K562 (cell line): ENCODE measurements around the gene RPS6KL1.

ENCODE experiments used
- ATF7 ChIP-seq: fragments of 450-650 bp; IDR thresholded peaks from 2 replicates; pipeline ENCODE4 v1.7.1; 2014; ENCODE audit warnings: mild to moderate bottlenecking, moderate library complexity
- BCOR ChIP-seq: fragments of 450-650 bp; IDR thresholded peaks from 2 replicates; pipeline ENCODE4 v1.6.1; 2016
- CREB1 ChIP-seq, 2 experiments: sonication (generic) in 1 of 2; formaldehyde crosslinking in 1 of 2; IDR thresholded peaks; 2 replicates each; pipeline versions ENCODE4 v1.6.1 to v1.8.0; 2012 to 2022; ENCODE audit warnings: inconsistent platforms in 1 of 2, mild to moderate bottlenecking in 1 of 2, missing genetic modification reagents in 1 of 2, moderate library complexity in 1 of 2
- FOSL1 ChIP-seq: fragments of 200-800 bp; sonication (Bioruptor generic); conservative IDR thresholded peaks from 2 replicates; pipeline ENCODE4 v1.6.1; 2016; ENCODE audit warnings: missing genetic modification characterization, missing compliant biosample characterization
- KLF13 ChIP-seq: fragments of 450-650 bp; IDR thresholded peaks from 2 replicates; pipeline ENCODE4 v1.6.1; 2016; ENCODE audit warnings: missing genetic modification characterization, low read depth, mild to moderate bottlenecking, missing compliant biosample characterization, moderate library complexity, borderline replicate concordance
- NONO ChIP-seq, 2 experiments: fragments of 200-400 bp in 1 of 2; fragments of 450-650 bp in 1 of 2; formaldehyde crosslinking in 1 of 2; IDR thresholded peaks; 2 replicates each; pipeline ENCODE4 v1.6.1; 2017; ENCODE audit warnings: low read depth in 2 of 2, mild to moderate bottlenecking in 2 of 2, moderate library complexity in 2 of 2, low read length in 1 of 2
- SIN3A ChIP-seq, 2 experiments: fragments of 150-350 bp in 1 of 2; IDR thresholded peaks; 2 replicates each; pipeline ENCODE4 v1.6.1; 2011 to 2016; ENCODE audit warnings: borderline replicate concordance in 2 of 2, low read depth in 2 of 2, low read length in 2 of 2, mild to moderate bottlenecking in 2 of 2, moderate library complexity in 2 of 2; ENCODE audit not compliant: control insufficient read depth in 1 of 2
- TOE1 ChIP-seq, 2 experiments: fragments of 450-650 bp in 1 of 2; sonication (generic) in 1 of 2; formaldehyde crosslinking in 1 of 2; IDR thresholded peaks; 2 replicates each; pipeline versions ENCODE4 v1.7.1 to v1.8.0; 2016 to 2022; ENCODE audit warnings: borderline replicate concordance in 2 of 2, mild to moderate bottlenecking in 2 of 2, antibody characterized with exemption in 1 of 2, inconsistent platforms in 1 of 2, low read depth in 1 of 2, missing genetic modification reagents in 1 of 2, moderate library complexity in 1 of 2
- ZBTB7A ChIP-seq: IDR thresholded peaks from 2 replicates; pipeline ENCODE4 v1.6.1; 2011; ENCODE audit warnings: low read depth, mild to moderate bottlenecking, low read length, moderate library complexity, borderline replicate concordance; ENCODE audit not compliant: control insufficient read depth
- ZNF3 ChIP-seq: fragments of 250-450 bp; sonication (Bioruptor Pico); IDR thresholded peaks from 2 replicates; pipeline ENCODE4 v1.5.0; 2021; ENCODE audit warnings: mild to moderate bottlenecking, moderate library complexity
- TF ChIP-seq, protein P1 (sequence below): IDR thresholded peaks from 2 replicates; pipeline ENCODE4 v1.6.1; 2011; ENCODE audit warnings: borderline replicate concordance, low read depth, mild to moderate bottlenecking, moderate library complexity, low read length; ENCODE audit not compliant: insufficient read depth, poor library complexity, severe bottlenecking
- TF ChIP-seq, protein P2 (sequence below), 3 experiments: IDR thresholded peaks in 2 of 3; conservative IDR thresholded peaks in 1 of 3; 2 replicates each; pipeline ENCODE4 v1.5.1; 2011 to 2012; ENCODE audit warnings: low read length in 3 of 3, mild to moderate bottlenecking in 3 of 3, control low read depth in 2 of 3, improper control_type of control experiment in 1 of 3, inconsistent platforms in 1 of 3, low read depth in 1 of 3, mixed read lengths in 1 of 3, moderate library complexity in 1 of 3; ENCODE audit not compliant: insufficient read depth in 2 of 3
- TF ChIP-seq, protein P3 (sequence below): sonication (generic); formaldehyde crosslinking; IDR thresholded peaks from 2 replicates; pipeline ENCODE4 v1.8.1; 2023; ENCODE audit warnings: mild to moderate bottlenecking, missing genetic modification reagents
- TF ChIP-seq, protein P4 (sequence below): IDR thresholded peaks from 3 replicates; pipeline ENCODE4 v1.6.1; 2011; ENCODE audit warnings: borderline replicate concordance, mild to moderate bottlenecking, moderate library complexity; ENCODE audit not compliant: insufficient read length; ENCODE audit errors: extremely low read depth

DNA sequence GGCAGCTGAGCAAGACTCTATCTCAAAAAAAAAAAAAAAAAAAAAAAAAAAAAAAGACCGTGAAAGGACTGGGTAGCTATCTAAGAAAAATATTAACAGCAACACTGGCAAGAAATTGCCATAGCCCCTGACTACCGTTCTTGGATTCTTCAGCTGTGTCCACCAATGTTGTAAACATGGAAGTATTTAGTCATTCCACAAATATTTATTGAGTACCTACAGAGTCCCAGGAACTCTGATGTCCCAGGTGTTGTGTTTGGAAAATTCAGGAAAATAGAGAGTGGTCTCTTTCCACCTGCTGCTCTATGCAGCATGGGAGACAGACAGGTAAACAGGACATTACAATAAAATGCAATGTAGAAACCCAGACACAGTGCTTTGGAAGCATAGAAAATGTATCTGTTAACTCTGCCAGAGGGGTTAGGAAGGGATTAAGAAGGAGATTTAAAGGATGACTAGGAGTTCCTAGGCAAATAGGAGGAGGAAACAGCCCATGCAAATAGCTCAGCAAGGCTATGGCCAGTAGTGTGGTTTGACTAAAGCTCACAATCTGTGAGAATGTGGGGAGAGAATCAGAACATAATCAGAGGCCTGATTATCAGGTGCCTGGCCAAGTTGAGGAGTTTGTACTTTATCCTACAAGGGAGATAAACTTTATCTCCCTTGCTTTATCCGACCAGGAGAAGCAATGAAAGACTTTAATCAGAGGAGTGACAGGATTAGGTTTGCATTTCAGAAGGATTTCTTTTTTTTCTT, 43.5 kb downstream of the RPS6KL1 start:
- TF ChIP-seq BCOR (no peak), ZBTB7A (no peak), FOSL1 (tag) (no peak), ZNF3 (CRISPR knock-in tag) (no peak), CREB1 (IDR thresholded peaks at IDR 0.05) (no peak), CREB1 (CRISPR knock-in tag; IDR thresholded peaks at IDR 0.05) (no peak), TOE1 (IDR thresholded peaks at IDR 0.05; ENCODE audit: borderline replicate concordance) (no peak), TOE1 (CRISPR knock-in tag; IDR thresholded peaks at IDR 0.05; ENCODE audit: borderline replicate concordance, low read depth) (no peak), ATF7 (no peak), SIN3A (IDR thresholded peaks at IDR 0.05; ENCODE audit: borderline replicate concordance in 2 of 2, control insufficient read depth in 1 of 2, low read depth in 2 of 2, low read length in 2 of 2) (no peak), KLF13 (tag) (no peak), NONO (IDR thresholded peaks at IDR 0.05; ENCODE audit: low read depth in 2 of 2, low read length in 1 of 2) (no peak)
- TF ChIP-seq, protein P1, sequence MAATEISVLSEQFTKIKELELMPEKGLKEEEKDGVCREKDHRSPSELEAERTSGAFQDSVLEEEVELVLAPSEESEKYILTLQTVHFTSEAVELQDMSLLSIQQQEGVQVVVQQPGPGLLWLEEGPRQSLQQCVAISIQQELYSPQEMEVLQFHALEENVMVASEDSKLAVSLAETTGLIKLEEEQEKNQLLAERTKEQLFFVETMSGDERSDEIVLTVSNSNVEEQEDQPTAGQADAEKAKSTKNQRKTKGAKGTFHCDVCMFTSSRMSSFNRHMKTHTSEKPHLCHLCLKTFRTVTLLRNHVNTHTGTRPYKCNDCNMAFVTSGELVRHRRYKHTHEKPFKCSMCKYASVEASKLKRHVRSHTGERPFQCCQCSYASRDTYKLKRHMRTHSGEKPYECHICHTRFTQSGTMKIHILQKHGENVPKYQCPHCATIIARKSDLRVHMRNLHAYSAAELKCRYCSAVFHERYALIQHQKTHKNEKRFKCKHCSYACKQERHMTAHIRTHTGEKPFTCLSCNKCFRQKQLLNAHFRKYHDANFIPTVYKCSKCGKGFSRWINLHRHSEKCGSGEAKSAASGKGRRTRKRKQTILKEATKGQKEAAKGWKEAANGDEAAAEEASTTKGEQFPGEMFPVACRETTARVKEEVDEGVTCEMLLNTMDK, result no peak
- TF ChIP-seq, protein P2, sequence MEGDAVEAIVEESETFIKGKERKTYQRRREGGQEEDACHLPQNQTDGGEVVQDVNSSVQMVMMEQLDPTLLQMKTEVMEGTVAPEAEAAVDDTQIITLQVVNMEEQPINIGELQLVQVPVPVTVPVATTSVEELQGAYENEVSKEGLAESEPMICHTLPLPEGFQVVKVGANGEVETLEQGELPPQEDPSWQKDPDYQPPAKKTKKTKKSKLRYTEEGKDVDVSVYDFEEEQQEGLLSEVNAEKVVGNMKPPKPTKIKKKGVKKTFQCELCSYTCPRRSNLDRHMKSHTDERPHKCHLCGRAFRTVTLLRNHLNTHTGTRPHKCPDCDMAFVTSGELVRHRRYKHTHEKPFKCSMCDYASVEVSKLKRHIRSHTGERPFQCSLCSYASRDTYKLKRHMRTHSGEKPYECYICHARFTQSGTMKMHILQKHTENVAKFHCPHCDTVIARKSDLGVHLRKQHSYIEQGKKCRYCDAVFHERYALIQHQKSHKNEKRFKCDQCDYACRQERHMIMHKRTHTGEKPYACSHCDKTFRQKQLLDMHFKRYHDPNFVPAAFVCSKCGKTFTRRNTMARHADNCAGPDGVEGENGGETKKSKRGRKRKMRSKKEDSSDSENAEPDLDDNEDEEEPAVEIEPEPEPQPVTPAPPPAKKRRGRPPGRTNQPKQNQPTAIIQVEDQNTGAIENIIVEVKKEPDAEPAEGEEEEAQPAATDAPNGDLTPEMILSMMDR (IDR thresholded peaks at IDR 0.05 in 2 of 3, conservative IDR thresholded peaks at IDR 0.05 in 1 of 3; ENCODE audit: insufficient read depth in 2 of 3, low read depth in 1 of 3, low read length in 3 of 3), result no peak
- TF ChIP-seq, protein P3, sequence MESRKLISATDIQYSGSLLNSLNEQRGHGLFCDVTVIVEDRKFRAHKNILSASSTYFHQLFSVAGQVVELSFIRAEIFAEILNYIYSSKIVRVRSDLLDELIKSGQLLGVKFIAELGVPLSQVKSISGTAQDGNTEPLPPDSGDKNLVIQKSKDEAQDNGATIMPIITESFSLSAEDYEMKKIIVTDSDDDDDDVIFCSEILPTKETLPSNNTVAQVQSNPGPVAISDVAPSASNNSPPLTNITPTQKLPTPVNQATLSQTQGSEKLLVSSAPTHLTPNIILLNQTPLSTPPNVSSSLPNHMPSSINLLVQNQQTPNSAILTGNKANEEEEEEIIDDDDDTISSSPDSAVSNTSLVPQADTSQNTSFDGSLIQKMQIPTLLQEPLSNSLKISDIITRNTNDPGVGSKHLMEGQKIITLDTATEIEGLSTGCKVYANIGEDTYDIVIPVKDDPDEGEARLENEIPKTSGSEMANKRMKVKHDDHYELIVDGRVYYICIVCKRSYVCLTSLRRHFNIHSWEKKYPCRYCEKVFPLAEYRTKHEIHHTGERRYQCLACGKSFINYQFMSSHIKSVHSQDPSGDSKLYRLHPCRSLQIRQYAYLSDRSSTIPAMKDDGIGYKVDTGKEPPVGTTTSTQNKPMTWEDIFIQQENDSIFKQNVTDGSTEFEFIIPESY, result no peak
- TF ChIP-seq, protein P4, sequence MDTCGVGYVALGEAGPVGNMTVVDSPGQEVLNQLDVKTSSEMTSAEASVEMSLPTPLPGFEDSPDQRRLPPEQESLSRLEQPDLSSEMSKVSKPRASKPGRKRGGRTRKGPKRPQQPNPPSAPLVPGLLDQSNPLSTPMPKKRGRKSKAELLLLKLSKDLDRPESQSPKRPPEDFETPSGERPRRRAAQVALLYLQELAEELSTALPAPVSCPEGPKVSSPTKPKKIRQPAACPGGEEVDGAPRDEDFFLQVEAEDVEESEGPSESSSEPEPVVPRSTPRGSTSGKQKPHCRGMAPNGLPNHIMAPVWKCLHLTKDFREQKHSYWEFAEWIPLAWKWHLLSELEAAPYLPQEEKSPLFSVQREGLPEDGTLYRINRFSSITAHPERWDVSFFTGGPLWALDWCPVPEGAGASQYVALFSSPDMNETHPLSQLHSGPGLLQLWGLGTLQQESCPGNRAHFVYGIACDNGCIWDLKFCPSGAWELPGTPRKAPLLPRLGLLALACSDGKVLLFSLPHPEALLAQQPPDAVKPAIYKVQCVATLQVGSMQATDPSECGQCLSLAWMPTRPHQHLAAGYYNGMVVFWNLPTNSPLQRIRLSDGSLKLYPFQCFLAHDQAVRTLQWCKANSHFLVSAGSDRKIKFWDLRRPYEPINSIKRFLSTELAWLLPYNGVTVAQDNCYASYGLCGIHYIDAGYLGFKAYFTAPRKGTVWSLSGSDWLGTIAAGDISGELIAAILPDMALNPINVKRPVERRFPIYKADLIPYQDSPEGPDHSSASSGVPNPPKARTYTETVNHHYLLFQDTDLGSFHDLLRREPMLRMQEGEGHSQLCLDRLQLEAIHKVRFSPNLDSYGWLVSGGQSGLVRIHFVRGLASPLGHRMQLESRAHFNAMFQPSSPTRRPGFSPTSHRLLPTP, result no peak
